ENCODE measurements around the gene ARL4C.

Gene ARL4C

GRCh38 chr2:234514873-234515638 lies 18.2 kb upstream of the ARL4C start:
- Mint-ChIP-seq H3K27me3 (no peaks in the 10 kb centered on the region), H3K36me3 (ENCODE audit: low read depth) (no peaks in the 10 kb centered on the region), H3K9me3 (no peaks in the 10 kb centered on the region), H3K4me3 (no peak overlapping the region), H3K27ac (no peak overlapping the region), H3K4me1 (ENCODE audit: low read depth) (peaks cover 5% of the 10 kb centered on the region)
- DNase-seq = no peak

- Mint-ChIP-seq H3K4me3 (no peak overlapping the region), H3K27ac (no peak overlapping the region), H3K27me3 (no peaks in the 10 kb centered on the region), H3K36me3 (ENCODE audit: low read depth) (no peaks in the 10 kb centered on the region), H3K4me1 (ENCODE audit: low read depth) (peaks cover 5% of the 10 kb centered on the region), H3K9me3 (no peaks in the 10 kb centered on the region)
- no peak for DNase-seq
These were observed 17.2 kb upstream of the ARL4C start for GRCh38 chr2:234514099-234514498.

GRCh38 chr2:234512884-234513669 lies 16.2 kb upstream of the ARL4C start:
- H3K4me3 Mint-ChIP-seq = no peak overlapping the region
- H3K4me1 Mint-ChIP-seq (ENCODE audit: low read depth) = peaks cover 5% of the 10 kb centered on the region
- no peaks in the 10 kb centered on the region for H3K9me3 Mint-ChIP-seq
- no peak overlapping the region for H3K27ac Mint-ChIP-seq
- no peaks in the 10 kb centered on the region for H3K27me3 Mint-ChIP-seq
- no peaks in the 10 kb centered on the region for H3K36me3 Mint-ChIP-seq (ENCODE audit: low read depth)
- DNase-seq = no peak

GRCh38 chr2:234502919-234503285 lies 6.0 kb upstream of the ARL4C start:
- H3K27ac Mint-ChIP-seq = no peak overlapping the region
- H3K4me3 Mint-ChIP-seq = no peak overlapping the region
- DNase-seq = no peak
- H3K9me3 Mint-ChIP-seq = no peaks in the 10 kb centered on the region
- no peaks in the 10 kb centered on the region for H3K36me3 Mint-ChIP-seq (ENCODE audit: low read depth)
- peaks cover 30% of the 10 kb centered on the region for H3K4me1 Mint-ChIP-seq (ENCODE audit: low read depth)
- H3K27me3 Mint-ChIP-seq = no peaks in the 10 kb centered on the region

- H3K4me3 Mint-ChIP-seq = no peak overlapping the region
- DNase-seq = no peak
- H3K4me1 Mint-ChIP-seq (ENCODE audit: low read depth) = peaks cover 32% of the 10 kb centered on the region
- no peaks in the 10 kb centered on the region for H3K9me3 Mint-ChIP-seq
- H3K27ac Mint-ChIP-seq = no peak overlapping the region
- H3K27me3 Mint-ChIP-seq = no peaks in the 10 kb centered on the region
- no peaks in the 10 kb centered on the region for H3K36me3 Mint-ChIP-seq (ENCODE audit: low read depth)
These were observed 5.5 kb upstream of the ARL4C start for GRCh38 chr2:234502285-234502918.

GRCh38 chr2:234500394-234501006 lies 3.6 kb upstream of the ARL4C start:
- H3K27ac Mint-ChIP-seq = no peak overlapping the region
- peaks cover 37% of the 10 kb centered on the region for H3K4me1 Mint-ChIP-seq (ENCODE audit: low read depth)
- DNase-seq = peak; percentile 75
- H3K4me3 Mint-ChIP-seq = no peak overlapping the region
- H3K9me3 Mint-ChIP-seq = no peaks in the 10 kb centered on the region
- H3K36me3 Mint-ChIP-seq (ENCODE audit: low read depth) = peaks cover 9% of the 10 kb centered on the region
- H3K27me3 Mint-ChIP-seq = no peaks in the 10 kb centered on the region

- Mint-ChIP-seq H3K9me3 (no peaks in the 10 kb centered on the region), H3K27me3 (no peaks in the 10 kb centered on the region), H3K36me3 (ENCODE audit: low read depth) (peaks cover 28% of the 10 kb centered on the region), H3K4me1 (ENCODE audit: low read depth) (peaks cover 50% of the 10 kb centered on the region), H3K27ac (peak overlapping the region; percentile 70), H3K4me3 (peak overlapping the region; percentile 72)
- no peak for DNase-seq
These were observed 834 bp upstream of the ARL4C start for GRCh38 chr2:234497594-234498235.

DNA sequence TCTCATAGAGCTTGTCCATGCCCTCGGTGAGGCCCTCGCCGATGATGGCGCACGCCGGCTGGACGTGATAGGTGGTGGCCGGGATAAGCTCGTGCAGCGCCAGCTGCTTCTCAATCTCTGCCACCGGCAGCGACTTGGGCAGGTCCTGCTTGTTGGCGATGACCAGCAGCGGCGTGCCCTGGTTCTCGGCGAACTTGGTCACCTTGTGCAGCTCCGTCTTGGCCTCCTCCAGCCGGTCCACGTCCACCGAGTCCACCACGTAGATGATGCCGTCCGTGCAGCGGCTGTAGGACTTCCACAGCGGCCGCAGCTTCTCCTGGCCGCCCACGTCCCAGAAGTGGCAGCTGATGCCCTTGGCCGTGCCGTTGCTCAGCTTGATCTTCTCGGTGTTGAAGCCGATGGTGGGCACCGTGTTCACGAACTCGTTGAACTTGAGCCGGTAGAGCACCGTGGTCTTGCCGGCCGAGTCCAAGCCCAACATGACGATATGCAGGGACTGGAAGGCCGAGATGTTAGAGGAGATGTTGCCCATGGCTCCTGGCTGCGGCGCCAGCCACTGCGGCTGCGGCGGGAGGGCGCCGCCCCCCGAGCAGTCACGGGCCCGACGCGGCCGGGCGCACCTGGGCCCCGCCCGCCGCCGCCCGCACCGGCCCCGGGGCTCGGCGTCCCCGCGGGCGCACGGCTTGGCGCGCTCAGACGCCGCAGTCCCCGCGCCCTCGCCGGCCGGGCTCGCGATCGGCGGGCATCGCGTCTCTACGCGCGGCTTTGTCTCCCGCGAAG lies 636 bp downstream of the ARL4C start:
- DNase-seq = peak; percentile 77
- H3K9me3 Mint-ChIP-seq = no peaks in the 10 kb centered on the region
- H3K4me1 Mint-ChIP-seq (ENCODE audit: low read depth) = peaks cover 62% of the 10 kb centered on the region
- H3K4me3 Mint-ChIP-seq = peak overlapping the region; percentile 90
- H3K27me3 Mint-ChIP-seq = no peaks in the 10 kb centered on the region
- peak overlapping the region; percentile 87 for H3K27ac Mint-ChIP-seq
- H3K36me3 Mint-ChIP-seq (ENCODE audit: low read depth) = peaks cover 29% of the 10 kb centered on the region

- no peaks in the 10 kb centered on the region for H3K27me3 Mint-ChIP-seq
- peaks cover 69% of the 10 kb centered on the region for H3K4me1 Mint-ChIP-seq (ENCODE audit: low read depth)
- peak overlapping the region; percentile 87 for H3K27ac Mint-ChIP-seq
- H3K9me3 Mint-ChIP-seq = no peaks in the 10 kb centered on the region
- H3K36me3 Mint-ChIP-seq (ENCODE audit: low read depth) = peaks cover 29% of the 10 kb centered on the region
- DNase-seq = no peak
- peak overlapping the region; percentile 90 for H3K4me3 Mint-ChIP-seq
These were observed 1.4 kb downstream of the ARL4C start for GRCh38 chr2:234495251-234496054.

- Mint-ChIP-seq H3K36me3 (ENCODE audit: low read depth) (peaks cover 29% of the 10 kb centered on the region), H3K9me3 (no peaks in the 10 kb centered on the region), H3K27ac (peak overlapping the region; percentile 87), H3K27me3 (no peaks in the 10 kb centered on the region), H3K4me1 (ENCODE audit: low read depth) (peaks cover 69% of the 10 kb centered on the region), H3K4me3 (peak overlapping the region; percentile 90)
- DNase-seq = no peak
These were observed 2.3 kb downstream of the ARL4C start for GRCh38 chr2:234494361-234495250.

GRCh38 chr2:234493796-234494195 lies 3.1 kb downstream of the ARL4C start:
- H3K27ac Mint-ChIP-seq = peak overlapping the region; percentile 80
- H3K36me3 Mint-ChIP-seq (ENCODE audit: low read depth) = peaks cover 29% of the 10 kb centered on the region
- H3K9me3 Mint-ChIP-seq = no peaks in the 10 kb centered on the region
- no peak for DNase-seq
- peak overlapping the region; percentile 90 for H3K4me3 Mint-ChIP-seq
- peaks cover 69% of the 10 kb centered on the region for H3K4me1 Mint-ChIP-seq (ENCODE audit: low read depth)
- no peaks in the 10 kb centered on the region for H3K27me3 Mint-ChIP-seq

- Mint-ChIP-seq H3K9me3 (no peaks in the 10 kb centered on the region), H3K27ac (peak overlapping the region; percentile 80), H3K4me1 (ENCODE audit: low read depth) (peaks cover 69% of the 10 kb centered on the region), H3K27me3 (no peaks in the 10 kb centered on the region), H3K36me3 (ENCODE audit: low read depth) (peaks cover 29% of the 10 kb centered on the region), H3K4me3 (peak overlapping the region; percentile 90)
- DNase-seq = no peak
These were observed 4.0 kb downstream of the ARL4C start for GRCh38 chr2:234492717-234493485.
